Thymus (tissue), 11 donors: Measurements from ENCODE around the gene WDR86. TPM values are rescaled to one million over a fixed set of nuclear protein-coding genes. Genes with fewer than 3 reads are reported as not detected.

Experiments used
- DNase-seq, 9 donors: peaks; one replicate each; pipeline ENCODE4 v3.0.0-alpha.2; 2013; ENCODE audit warnings: low spot score in 9 of 9, low read depth in 6 of 9, missing footprints in 1 of 9
- H3K27ac ChIP-seq, 2 donors: one replicate each; pipeline ENCODE4 v1.5.1; 2013; ENCODE audit warnings: control low read depth in 1 of 2, low read depth in 1 of 2, low read length in 1 of 2, mild to moderate bottlenecking in 1 of 2, moderate library complexity in 1 of 2
- H3K27me3 ChIP-seq, 2 donors: one replicate each; pipeline ENCODE4 v1.5.1; 2013; ENCODE audit warnings: low read length in 1 of 2; ENCODE audit not compliant: control insufficient read depth in 2 of 2, insufficient read depth in 1 of 2
- H3K36me3 ChIP-seq, 2 donors: one replicate each; pipeline ENCODE4 v1.5.1; 2013; ENCODE audit warnings: low read length in 1 of 2, mild to moderate bottlenecking in 1 of 2, moderate library complexity in 1 of 2; ENCODE audit not compliant: control insufficient read depth in 2 of 2, insufficient read depth in 2 of 2
- H3K4me1 ChIP-seq, 2 donors: one replicate each; pipeline ENCODE4 v1.5.1; 2013; ENCODE audit warnings: low read length in 2 of 2; ENCODE audit not compliant: control insufficient read depth in 2 of 2, insufficient read depth in 2 of 2
- H3K4me3 ChIP-seq, 2 donors: one replicate each; pipeline ENCODE4 v1.5.1; 2013; ENCODE audit warnings: low read length in 2 of 2, control low read depth in 1 of 2, mild to moderate bottlenecking in 1 of 2
- H3K9me3 ChIP-seq, 2 donors: one replicate each; pipeline ENCODE4 v1.5.1; 2013; ENCODE audit warnings: low read length in 1 of 2, mild to moderate bottlenecking in 1 of 2; ENCODE audit not compliant: control insufficient read depth in 2 of 2, insufficient read depth in 1 of 2
- WGBS: extraction: QIAGEN DNeasy Blood & Tissue Kit; methylation state at CpG from one replicate; pipeline ENCODE4 v1.1.7; 2013; 5-methylcytosine and 5-hydroxymethylcytosine counted together
- polyA plus RNA-seq: library from polyadenylated mRNA; stranded (reverse); fragments of 200-250 nt; gene quantifications from one replicate; pipeline ENCODE4 v1.2.3, GENCODE V29; 2013
- total RNA-seq: library from RNA; stranded (reverse); fragments of 120-200 nt; gene quantifications from one replicate; pipeline ENCODE4 v1.2.4, GENCODE V29; 2013
- donor health status: healthy.

Gene WDR86
- total and polyA plus RNA-seq, 2 donors = 1.3 to 5.0 TPM

DNA sequence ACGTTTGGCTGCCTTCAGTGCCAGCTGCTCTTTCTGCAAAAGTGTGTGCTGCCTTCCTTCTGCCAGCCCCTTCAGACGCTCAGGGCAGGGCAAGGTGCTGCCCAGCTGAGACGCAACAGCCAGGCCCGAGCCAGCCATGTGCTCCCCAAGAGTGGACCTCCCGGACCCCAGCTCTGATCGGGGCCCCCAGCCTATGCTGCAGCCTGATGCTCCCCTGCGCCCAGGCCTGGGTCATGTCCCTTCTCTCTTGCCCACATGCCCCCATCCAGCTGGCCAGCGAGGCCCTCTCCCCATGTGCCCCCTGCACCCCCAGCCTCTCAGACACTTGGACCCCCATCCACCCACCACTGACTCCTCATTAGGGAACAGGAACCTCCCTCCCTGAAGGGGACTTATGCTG, 17.8 kb downstream of the WDR86 start:
- 95% methylated on average over 8 of the region's 8 CpGs for WGBS
- DNase-seq = no peak
- H3K27ac ChIP-seq = no peak overlapping the region
- peaks cover 0 to 21% of the 10 kb centered on the region in 2 donors for H3K27me3 ChIP-seq
- H3K4me3 ChIP-seq = no peak overlapping the region
- H3K4me1 ChIP-seq = peaks cover 0 to 27% of the 10 kb centered on the region in 2 donors
- no peaks in the 10 kb centered on the region for H3K36me3 ChIP-seq
- peaks cover 0 to 2% of the 10 kb centered on the region in 2 donors for H3K9me3 ChIP-seq

DNA sequence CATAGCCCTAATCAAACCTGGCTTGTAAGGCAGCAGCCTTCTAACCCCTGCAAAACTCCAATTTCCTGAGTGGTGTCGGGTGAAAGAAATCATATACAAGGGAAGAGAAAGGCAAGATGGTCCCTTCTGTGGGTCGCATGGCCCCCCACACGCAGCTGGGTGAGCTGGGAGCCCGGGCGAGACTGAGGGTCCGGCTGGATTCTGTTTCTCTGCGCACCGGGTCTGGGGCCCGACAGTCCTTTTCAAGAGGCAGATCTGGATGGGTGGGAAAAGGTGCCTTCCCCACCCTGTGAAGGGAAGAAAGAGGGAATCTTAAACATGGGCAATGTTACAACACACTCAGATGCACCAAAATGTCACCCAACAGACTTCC, 18.5 kb downstream of the WDR86 start:
- peaks cover 0 to 23% of the 10 kb centered on the region in 2 donors for H3K27me3 ChIP-seq
- DNase-seq = no peak
- H3K9me3 ChIP-seq = no peaks in the 10 kb centered on the region
- H3K4me3 ChIP-seq = no peak overlapping the region
- 97% methylated on average over 9 of the region's 9 CpGs for WGBS
- H3K4me1 ChIP-seq = peaks cover 0 to 27% of the 10 kb centered on the region in 2 donors
- H3K36me3 ChIP-seq = no peaks in the 10 kb centered on the region
- no peak overlapping the region for H3K27ac ChIP-seq

DNA sequence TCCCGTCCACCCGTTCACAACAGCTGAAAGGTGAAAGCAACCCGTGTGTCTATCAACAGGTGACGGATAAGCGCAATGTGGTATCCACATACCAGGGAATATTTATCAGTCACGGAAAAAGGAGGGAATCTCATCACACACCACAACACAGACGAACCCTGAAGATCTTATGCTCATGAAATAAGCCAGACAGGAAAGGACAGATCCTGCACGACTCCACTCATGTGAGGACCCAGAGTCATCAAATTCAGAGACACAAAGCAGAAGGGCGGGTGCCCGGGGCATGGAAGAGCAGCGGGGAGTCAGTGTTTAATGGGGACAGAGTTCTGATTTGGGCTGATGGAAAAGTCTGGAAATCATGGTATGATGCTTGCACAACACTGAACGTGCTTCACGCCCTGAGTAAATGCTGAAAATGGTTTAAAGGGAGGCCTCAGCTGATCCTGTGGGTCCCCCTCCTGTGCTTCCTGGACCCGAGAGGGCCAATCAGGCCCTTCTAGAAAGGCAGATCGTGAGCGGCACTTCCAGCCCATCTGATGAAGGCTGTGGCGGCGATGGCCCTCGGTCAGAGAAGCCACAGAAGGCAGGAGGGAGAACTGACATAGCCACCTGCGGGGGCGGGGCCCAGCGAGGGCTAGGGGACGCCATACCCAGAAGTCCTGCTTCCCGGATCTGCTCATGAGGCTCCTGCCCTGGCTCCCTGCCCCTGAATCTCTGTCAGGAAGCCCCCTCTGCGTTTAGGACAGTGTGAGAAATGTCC, 19.1 kb downstream of the WDR86 start:
- no peaks in the 10 kb centered on the region for H3K9me3 ChIP-seq
- H3K27me3 ChIP-seq = peaks cover 0 to 28% of the 10 kb centered on the region in 2 donors
- peaks cover 0 to 27% of the 10 kb centered on the region in 2 donors for H3K4me1 ChIP-seq
- DNase-seq = no peak
- H3K27ac ChIP-seq = no peak overlapping the region
- no peak overlapping the region for H3K4me3 ChIP-seq
- no peaks in the 10 kb centered on the region for H3K36me3 ChIP-seq
- WGBS = 76% methylated on average over 25 of the region's 25 CpGs

DNA sequence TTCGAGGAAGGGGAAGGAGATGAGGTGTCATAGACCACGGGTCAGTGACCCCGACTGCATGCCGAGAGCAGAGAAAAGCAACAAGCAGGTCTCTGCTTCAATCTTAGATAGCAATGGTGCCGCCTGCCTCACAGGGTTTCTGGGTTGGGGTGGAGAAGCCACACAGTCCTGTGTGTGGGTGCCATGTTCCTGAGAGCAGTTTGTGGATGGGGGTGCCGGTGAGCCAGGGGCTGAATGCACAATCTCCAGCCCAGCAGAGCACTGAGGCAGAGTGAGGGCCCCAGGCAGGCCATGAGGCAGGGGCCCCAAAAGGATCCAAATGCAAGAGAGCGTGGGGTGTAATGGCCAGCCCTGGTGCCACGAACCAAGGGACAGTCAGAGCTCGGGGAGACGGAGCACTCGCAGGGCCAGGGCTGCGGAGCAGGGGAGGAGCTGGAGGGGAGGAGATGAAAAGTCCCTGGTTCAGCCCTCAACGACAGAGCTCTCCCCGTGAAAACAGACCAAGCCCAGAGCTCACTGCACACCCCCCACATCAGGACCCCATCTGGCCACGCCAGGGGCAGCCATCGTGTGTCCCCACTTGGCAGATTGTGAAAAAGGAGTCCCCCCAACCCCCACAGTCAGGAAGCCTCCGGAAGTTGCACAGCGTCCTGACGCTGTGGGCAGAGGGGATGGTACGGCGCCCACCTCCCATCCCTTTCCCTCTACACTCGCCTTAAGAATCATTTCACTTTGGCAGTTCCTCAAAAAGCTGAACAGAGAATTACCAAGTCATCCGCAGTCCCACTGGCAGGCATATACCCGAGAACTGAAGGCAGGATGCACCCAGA, 19.9 kb downstream of the WDR86 start:
- WGBS = 62% methylated on average over 24 of the region's 24 CpGs
- no peak for DNase-seq

DNA sequence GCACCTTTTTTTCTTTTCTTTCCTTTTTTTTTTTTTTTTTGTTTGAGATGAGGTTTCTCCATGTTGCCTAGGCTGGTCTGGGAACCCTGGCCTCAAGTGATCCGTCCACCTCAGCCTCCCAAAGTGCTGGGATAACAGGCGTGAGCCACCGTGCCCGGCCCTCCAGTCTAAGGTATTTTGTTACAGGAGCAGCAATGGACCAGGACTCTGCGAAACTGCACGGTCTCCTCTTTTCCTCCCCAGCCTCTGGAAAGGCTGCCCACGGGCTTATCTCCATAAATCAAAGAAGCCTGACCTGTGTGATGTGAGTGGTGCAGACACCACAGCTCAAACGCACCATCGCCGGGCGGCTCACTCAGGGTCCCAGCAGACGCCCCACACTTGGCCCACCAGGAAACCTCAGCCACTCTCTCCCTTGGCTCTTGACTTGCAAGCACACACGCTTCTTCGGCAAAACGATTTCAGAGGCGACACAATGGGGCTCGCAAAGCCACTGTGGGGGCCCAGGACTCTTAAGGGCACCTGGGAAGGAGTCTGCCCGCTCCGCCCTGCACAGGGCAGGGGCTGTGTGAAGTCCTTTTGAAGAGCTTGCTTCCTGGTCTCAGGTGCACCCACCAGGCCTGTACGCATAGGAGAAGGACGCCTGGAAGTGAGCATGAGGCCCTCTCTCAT, 20.6 kb downstream of the WDR86 start:
- Histone ChIP-seq H3K27me3 (peaks cover 0 to 42% of the 10 kb centered on the region in 2 donors), H3K4me1 (peaks cover 0 to 24% of the 10 kb centered on the region in 2 donors)
- no peak for DNase-seq

More for the DNA sequence above, 19.9 kb downstream of the WDR86 start:
- Histone ChIP-seq H3K4me3 (no peak overlapping the region), H3K27ac (no peak overlapping the region), H3K9me3 (no peaks in the 10 kb centered on the region), H3K27me3 (peaks cover 0 to 34% of the 10 kb centered on the region in 2 donors), H3K4me1 (peaks cover 0 to 27% of the 10 kb centered on the region in 2 donors), H3K36me3 (no peaks in the 10 kb centered on the region)

DNA sequence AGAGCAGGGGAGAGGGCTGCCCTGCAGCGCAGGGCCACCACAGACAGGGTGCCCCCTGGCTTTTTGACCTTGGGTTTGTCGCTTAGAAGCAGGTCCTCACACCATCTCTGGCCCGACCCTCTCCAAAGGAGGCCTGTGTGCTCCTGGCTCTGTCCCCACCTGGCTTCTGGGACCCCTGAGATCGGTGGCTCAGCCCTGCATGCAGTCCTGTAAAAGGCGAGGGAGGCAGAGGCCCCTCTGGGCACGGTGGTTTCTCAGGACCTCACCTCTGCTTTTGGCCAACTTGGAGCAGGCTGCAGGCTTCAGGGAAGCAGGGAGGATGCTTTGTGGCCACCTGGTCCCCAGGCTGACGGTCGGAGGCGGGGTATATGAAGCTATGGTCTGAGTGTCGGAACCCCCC, 21.4 kb downstream of the WDR86 start:
- peaks cover 3 to 44% of the 10 kb centered on the region in 2 donors for H3K27me3 ChIP-seq
- DNase-seq = no peak
- WGBS = 95% methylated on average over 10 of the region's 10 CpGs

More for the DNA sequence above, 20.6 kb downstream of the WDR86 start:
- H3K36me3 ChIP-seq = no peaks in the 10 kb centered on the region
- H3K27ac ChIP-seq = no peak overlapping the region
- H3K9me3 ChIP-seq = peaks cover 0 to 6% of the 10 kb centered on the region in 2 donors
- no peak overlapping the region for H3K4me3 ChIP-seq
- WGBS = 93% methylated on average over 21 of the region's 21 CpGs

DNA sequence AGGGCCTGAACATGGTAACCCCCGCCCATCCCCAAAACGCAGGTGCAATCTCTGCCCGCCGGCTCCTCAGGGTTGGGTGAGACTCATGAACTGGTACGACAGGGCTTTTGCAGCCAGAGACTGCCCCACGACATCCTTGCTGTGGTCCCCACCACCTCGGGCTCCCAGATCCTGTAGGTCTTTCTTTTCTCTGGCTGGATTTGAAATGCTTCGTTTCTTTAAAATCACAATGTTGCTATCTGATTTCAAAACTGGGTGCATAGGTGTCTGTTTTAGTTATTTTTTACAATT, 21.9 kb downstream of the WDR86 start:
- Histone ChIP-seq H3K27ac (no peak overlapping the region), H3K9me3 (peaks cover 0 to 6% of the 10 kb centered on the region in 2 donors), H3K4me3 (no peak overlapping the region), H3K4me1 (peaks cover 0 to 11% of the 10 kb centered on the region in 2 donors), H3K36me3 (no peaks in the 10 kb centered on the region), H3K27me3 (peaks cover 3 to 47% of the 10 kb centered on the region in 2 donors)
- no peak for DNase-seq
- WGBS = 96% methylated on average over 8 of the region's 8 CpGs

More for the DNA sequence above, 21.4 kb downstream of the WDR86 start:
- H3K9me3 ChIP-seq = peaks cover 0 to 6% of the 10 kb centered on the region in 2 donors
- no peak overlapping the region for H3K27ac ChIP-seq
- no peak overlapping the region for H3K4me3 ChIP-seq
- H3K4me1 ChIP-seq = peaks cover 0 to 16% of the 10 kb centered on the region in 2 donors
- no peaks in the 10 kb centered on the region for H3K36me3 ChIP-seq

DNA sequence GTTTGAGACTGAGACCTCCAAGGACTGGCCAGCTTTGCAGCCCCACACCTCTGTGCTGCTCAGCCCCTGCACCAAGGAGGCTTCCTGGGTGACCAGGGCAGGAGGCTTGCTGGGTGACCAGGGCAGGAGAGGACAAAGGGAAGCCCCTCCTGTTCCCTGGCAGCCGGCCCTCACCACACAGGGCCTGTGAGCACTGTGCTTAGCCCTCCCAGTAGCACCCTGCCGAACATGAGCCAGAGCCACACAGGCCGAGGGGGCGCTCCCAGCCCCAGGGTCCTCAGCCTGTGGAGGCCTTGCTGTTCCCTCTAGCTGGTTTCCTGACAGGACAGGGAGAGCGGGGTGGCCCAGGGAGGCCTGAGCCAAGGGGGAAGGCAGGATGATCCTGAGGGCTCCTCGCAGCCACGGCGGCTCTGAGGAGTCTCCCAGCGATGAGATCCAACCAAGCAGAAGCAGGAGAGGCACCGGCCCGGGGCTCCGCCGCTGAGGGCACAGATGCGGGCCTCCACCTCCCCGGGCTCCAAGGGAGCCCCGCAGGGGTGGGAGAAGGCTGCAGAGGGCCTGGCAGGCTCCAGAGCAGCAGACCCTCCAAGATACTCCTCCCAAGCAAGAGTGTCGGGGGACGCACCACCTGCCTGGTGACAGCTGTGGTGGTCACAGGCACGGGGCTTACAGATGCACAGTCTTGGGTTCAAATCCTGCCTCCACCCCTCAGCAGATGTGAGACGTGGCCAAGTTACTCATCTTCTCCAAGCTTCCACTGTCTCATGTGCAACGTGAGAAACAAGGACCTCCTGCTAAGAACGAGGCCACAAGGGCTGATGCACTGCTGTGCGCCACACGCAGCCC, 22.5 kb downstream of the WDR86 start:
- no peaks in the 10 kb centered on the region for H3K36me3 ChIP-seq
- no peak overlapping the region for H3K27ac ChIP-seq
- peaks cover 8 to 50% of the 10 kb centered on the region in 2 donors for H3K27me3 ChIP-seq
- WGBS = 96% methylated on average over 24 of the region's 24 CpGs
- peaks cover 0 to 6% of the 10 kb centered on the region in 2 donors for H3K9me3 ChIP-seq
- peaks cover 0 to 14% of the 10 kb centered on the region in 2 donors for H3K4me1 ChIP-seq
- H3K4me3 ChIP-seq = no peak overlapping the region
- DNase-seq = no peak
